ENCODE measurements around the gene MGMT. TPM values are rescaled to one million over a fixed set of nuclear protein-coding genes. Genes with fewer than 3 reads are reported as not detected.

MGMT gene
- total and polyA plus RNA-seq, 9 of the 15 experiments (the other 6 are each of a cell fraction or from before 2014, with no cell fraction given), result 0.03 to 0.29 (median 0.11) TPM; not detected in 4

DNA sequence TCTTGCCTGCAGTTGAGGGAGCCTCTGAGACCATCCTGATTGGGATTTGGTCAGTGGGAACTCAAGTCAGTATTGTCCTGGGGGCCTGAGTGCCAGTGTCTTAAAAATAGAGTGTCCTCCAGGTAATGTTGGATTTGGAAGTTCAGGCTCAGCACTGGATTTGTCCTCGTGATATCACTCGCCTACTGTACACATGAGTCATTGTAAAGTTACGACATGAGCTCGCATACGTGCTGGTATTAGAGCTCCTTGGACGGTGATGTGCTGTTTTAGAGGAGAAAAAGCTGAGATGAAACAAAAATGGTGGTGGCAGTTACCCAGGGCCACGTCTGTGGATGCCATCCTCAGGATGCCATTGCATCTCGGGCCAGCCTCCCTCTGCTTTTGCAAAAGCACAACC is 78.2 kb downstream of the MGMT start (continued):
- TF ChIP-seq ATF3 (IDR thresholded peaks at IDR 0.05) (no peak), ATF3 (CRISPR knock-in tag; conservative IDR thresholded peaks at IDR 0.05) (no peak), FUS (optimal IDR thresholded peaks at IDR 0.05; ENCODE audit: low read depth, low read length) (no peak)

DNA sequence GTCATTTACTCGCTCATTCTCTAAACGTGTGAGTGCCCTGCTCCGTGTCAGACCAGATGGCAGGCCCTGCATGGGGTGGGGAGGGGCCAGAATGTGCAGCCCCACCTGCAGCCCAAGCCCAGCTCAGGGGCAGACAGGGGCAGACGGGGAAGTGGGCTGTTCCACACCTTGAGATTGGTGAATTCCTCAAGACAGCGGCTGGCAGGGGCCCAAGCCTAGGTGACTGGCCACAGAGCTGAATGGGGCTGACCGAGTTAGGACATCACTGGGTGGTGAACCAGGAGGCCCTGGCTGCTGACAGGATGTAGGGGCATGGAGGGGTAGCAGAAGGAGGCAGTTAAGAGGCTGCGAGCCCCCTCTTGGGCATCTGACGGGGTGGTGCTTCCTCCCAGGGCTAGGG is 79.1 kb downstream of the MGMT start:
- no peak for ATAC-seq
- no peak overlapping the region for H3K27ac ChIP-seq (ENCODE audit: extremely low read depth, low read depth, low read length)
- 0% methylated on average over 4 of the region's 8 CpGs for WGBS (ENCODE audit: insufficient coverage, low coverage, missing lambda C conversion rate)
- no peak overlapping the region for H3K4me3 ChIP-seq
- no peak overlapping the region for H3K9ac ChIP-seq (ENCODE audit: insufficient read depth in 1 of 2, low read depth in 2 of 2, low read length in 2 of 2)
- DNase-seq (ENCODE audit: extremely low read depth in 1 of 4, low spot score in 3 of 4), result no peak
- H3K36me3 ChIP-seq (ENCODE audit: control insufficient read depth, insufficient read depth, low read length), result no peaks in the 10 kb centered on the region
- intact Hi-C loops (cut with micrococcal nuclease) (no loop called here), in situ Hi-C loops (cut with MboI) (no loop called here)
- CTCF ChIA-PET (ENCODE audit: low intra/inter-chr PET ratio), result no interaction called here
- no peaks in the 10 kb centered on the region for H3K9me3 ChIP-seq (replicated peaks; ENCODE audit: control insufficient read depth, insufficient read depth, low read depth, low read length)
- H3K4me1 ChIP-seq (replicated peaks in 1 of 2; ENCODE audit: control insufficient read depth in 2 of 2, insufficient read depth in 2 of 2, low read length in 2 of 2), result no peaks in the 10 kb centered on the region
- TF ChIP-seq STAT5B (CRISPR knock-in tag; IDR thresholded peaks at IDR 0.05) (no peak), ZNF165 (CRISPR knock-in tag; IDR thresholded peaks at IDR 0.05; ENCODE audit: borderline replicate concordance) (no peak), PURB (CRISPR knock-in tag; IDR thresholded peaks at IDR 0.05; ENCODE audit: low read depth) (no peak), RB1 (IDR thresholded peaks at IDR 0.05; ENCODE audit: low read depth) (no peak), MCM5 (IDR thresholded peaks at IDR 0.05; ENCODE audit: low read depth) (no peak), ZNF311 (CRISPR knock-in tag; IDR thresholded peaks at IDR 0.05) (no peak), EP400 (IDR thresholded peaks at IDR 0.05) (no peak), TAF1 (IDR thresholded peaks at IDR 0.05; ENCODE audit: control insufficient read depth, extremely low read depth, insufficient read depth, low read length, severe bottlenecking) (no peak)
- TF ChIP-seq, protein P1, sequence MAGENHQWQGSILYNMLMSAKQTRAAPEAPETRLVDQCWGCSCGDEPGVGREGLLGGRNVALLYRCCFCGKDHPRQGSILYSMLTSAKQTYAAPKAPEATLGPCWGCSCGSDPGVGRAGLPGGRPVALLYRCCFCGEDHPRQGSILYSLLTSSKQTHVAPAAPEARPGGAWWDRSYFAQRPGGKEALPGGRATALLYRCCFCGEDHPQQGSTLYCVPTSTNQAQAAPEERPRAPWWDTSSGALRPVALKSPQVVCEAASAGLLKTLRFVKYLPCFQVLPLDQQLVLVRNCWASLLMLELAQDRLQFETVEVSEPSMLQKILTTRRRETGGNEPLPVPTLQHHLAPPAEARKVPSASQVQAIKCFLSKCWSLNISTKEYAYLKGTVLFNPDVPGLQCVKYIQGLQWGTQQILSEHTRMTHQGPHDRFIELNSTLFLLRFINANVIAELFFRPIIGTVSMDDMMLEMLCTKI (IDR thresholded peaks at IDR 0.05; ENCODE audit: partially characterized antibody), result no peak
- TF ChIP-seq, protein P2, sequence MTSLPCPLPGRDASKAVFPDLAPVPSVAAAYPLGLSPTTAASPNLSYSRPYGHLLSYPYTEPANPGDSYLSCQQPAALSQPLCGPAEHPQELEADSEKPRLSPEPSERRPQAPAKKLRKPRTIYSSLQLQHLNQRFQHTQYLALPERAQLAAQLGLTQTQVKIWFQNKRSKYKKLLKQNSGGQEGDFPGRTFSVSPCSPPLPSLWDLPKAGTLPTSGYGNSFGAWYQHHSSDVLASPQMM (CRISPR knock-in tag; IDR thresholded peaks at IDR 0.05), result no peak
- TF ChIP-seq, protein P3, sequence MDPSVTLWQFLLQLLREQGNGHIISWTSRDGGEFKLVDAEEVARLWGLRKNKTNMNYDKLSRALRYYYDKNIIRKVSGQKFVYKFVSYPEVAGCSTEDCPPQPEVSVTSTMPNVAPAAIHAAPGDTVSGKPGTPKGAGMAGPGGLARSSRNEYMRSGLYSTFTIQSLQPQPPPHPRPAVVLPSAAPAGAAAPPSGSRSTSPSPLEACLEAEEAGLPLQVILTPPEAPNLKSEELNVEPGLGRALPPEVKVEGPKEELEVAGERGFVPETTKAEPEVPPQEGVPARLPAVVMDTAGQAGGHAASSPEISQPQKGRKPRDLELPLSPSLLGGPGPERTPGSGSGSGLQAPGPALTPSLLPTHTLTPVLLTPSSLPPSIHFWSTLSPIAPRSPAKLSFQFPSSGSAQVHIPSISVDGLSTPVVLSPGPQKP (CRISPR knock-in tag; IDR thresholded peaks at IDR 0.05), result no peak
- TF ChIP-seq, protein P4, sequence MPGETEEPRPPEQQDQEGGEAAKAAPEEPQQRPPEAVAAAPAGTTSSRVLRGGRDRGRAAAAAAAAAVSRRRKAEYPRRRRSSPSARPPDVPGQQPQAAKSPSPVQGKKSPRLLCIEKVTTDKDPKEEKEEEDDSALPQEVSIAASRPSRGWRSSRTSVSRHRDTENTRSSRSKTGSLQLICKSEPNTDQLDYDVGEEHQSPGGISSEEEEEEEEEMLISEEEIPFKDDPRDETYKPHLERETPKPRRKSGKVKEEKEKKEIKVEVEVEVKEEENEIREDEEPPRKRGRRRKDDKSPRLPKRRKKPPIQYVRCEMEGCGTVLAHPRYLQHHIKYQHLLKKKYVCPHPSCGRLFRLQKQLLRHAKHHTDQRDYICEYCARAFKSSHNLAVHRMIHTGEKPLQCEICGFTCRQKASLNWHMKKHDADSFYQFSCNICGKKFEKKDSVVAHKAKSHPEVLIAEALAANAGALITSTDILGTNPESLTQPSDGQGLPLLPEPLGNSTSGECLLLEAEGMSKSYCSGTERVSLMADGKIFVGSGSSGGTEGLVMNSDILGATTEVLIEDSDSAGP (CRISPR knock-in tag; IDR thresholded peaks at IDR 0.05), result no peak
- H3K4me2 ChIP-seq (ENCODE audit: insufficient read depth, low read length), result no peak overlapping the region
- H2AFZ ChIP-seq (ENCODE audit: low read depth, low read length), result no peak overlapping the region
- no peak for FAIRE-seq
- no peaks in the 10 kb centered on the region for H3K79me2 ChIP-seq (ENCODE audit: control insufficient read depth, insufficient read depth, low read length)
- POLR2A ChIA-PET, result no interaction called here
- BruUV-seq (replicated peaks), result no TSS peak
- H4K20me1 ChIP-seq (replicated peaks; ENCODE audit: control insufficient read depth, insufficient read depth, low read length), result no peaks in the 10 kb centered on the region
- H3K9me1 ChIP-seq (ENCODE audit: control insufficient read depth, insufficient read depth, low read length), result no peaks in the 10 kb centered on the region
- peaks cover 0 to 21% of the 10 kb centered on the region in 2 experiments; a peak in 2 of 5 replicates for H3K27me3 ChIP-seq (ENCODE audit: control insufficient read depth in 2 of 2, insufficient read depth in 2 of 2, low read length in 2 of 2)

Data from K562 (cell line).